Astrocyte of the hippocampus (primary cell): Measurements from ENCODE around the gene UNC5B.

Experiments
- DNase-seq: peaks from one replicate; pipeline ENCODE4 v3.0.0; 2011; ENCODE audit warnings: low read depth, low spot score

Gene UNC5B

GRCh38 chr10:71223347-71224058 is 11.1 kb downstream of the UNC5B start:
- no peak for DNase-seq

- DNase-seq, result no peak
Measured at GRCh38 chr10:71225291-71226058, 13.1 kb downstream of the UNC5B start.

GRCh38 chr10:71228875-71229675 is 16.7 kb downstream of the UNC5B start:
- no peak for DNase-seq

GRCh38 chr10:71229726-71230655 is 17.6 kb downstream of the UNC5B start:
- no peak for DNase-seq

- DNase-seq, result peak; percentile 24
Measured at GRCh38 chr10:71230656-71231025, 18.3 kb downstream of the UNC5B start.

GRCh38 chr10:71231206-71231605 is 18.8 kb downstream of the UNC5B start:
- DNase-seq, result no peak

- DNase-seq, result peak; percentile 86
Measured at GRCh38 chr10:71232089-71232998, 20.0 kb downstream of the UNC5B start.

GRCh38 chr10:71233482-71233892 is 21.1 kb downstream of the UNC5B start:
- DNase-seq, result no peak

- DNase-seq, result no peak
Measured at GRCh38 chr10:71234004-71234894, 21.9 kb downstream of the UNC5B start.

- DNase-seq, result peak; percentile 80
Measured at GRCh38 chr10:71234970-71235685, 22.8 kb downstream of the UNC5B start.

GRCh38 chr10:71235808-71236207 is 23.4 kb downstream of the UNC5B start:
- DNase-seq, result no peak

- no peak for DNase-seq
Measured at GRCh38 chr10:71236286-71236685, 23.9 kb downstream of the UNC5B start.

GRCh38 chr10:71236822-71237682 is 24.7 kb downstream of the UNC5B start:
- no peak for DNase-seq

GRCh38 chr10:71237843-71238623 is 25.7 kb downstream of the UNC5B start:
- no peak for DNase-seq

GRCh38 chr10:71238626-71239025 is 26.3 kb downstream of the UNC5B start:
- no peak for DNase-seq

GRCh38 chr10:71239131-71239915 is 27.0 kb downstream of the UNC5B start:
- DNase-seq, result no peak
